HEK293T (cell line): ENCODE data around the gene PTPMT1.

ENCODE experiments used
- BHLHE40 ChIP-seq: fragments of 450-650 bp; IDR thresholded peaks from 2 replicates; pipeline ENCODE4 v1.6.1; 2016; ENCODE audit warnings: mild to moderate bottlenecking, moderate library complexity, borderline replicate concordance
- ELF4 ChIP-seq: fragments of 450-650 bp; IDR thresholded peaks from 2 replicates; pipeline ENCODE4 v1.6.1; 2017; ENCODE audit warnings: antibody characterized with exemption
- FOXK2 ChIP-seq: fragments of 450-650 bp; IDR thresholded peaks from 2 replicates; pipeline ENCODE4 v1.6.1; 2016; ENCODE audit warnings: mild to moderate bottlenecking
- FOXM1 ChIP-seq: fragments of 450-650 bp; IDR thresholded peaks from 2 replicates; pipeline ENCODE4 v1.6.1; 2017; ENCODE audit warnings: mild to moderate bottlenecking, borderline replicate concordance
- SP1 ChIP-seq: fragments of 450-650 bp; IDR thresholded peaks from 2 replicates; pipeline ENCODE4 v1.6.1; 2017
- SUZ12 ChIP-seq: fragments of 450-650 bp; IDR thresholded peaks from 2 replicates; pipeline ENCODE4 v1.6.1; 2016; ENCODE audit warnings: mild to moderate bottlenecking
- ZNF384 ChIP-seq: fragments of 450-650 bp; IDR thresholded peaks from 2 replicates; pipeline ENCODE4 v1.6.1; 2016

DNA sequence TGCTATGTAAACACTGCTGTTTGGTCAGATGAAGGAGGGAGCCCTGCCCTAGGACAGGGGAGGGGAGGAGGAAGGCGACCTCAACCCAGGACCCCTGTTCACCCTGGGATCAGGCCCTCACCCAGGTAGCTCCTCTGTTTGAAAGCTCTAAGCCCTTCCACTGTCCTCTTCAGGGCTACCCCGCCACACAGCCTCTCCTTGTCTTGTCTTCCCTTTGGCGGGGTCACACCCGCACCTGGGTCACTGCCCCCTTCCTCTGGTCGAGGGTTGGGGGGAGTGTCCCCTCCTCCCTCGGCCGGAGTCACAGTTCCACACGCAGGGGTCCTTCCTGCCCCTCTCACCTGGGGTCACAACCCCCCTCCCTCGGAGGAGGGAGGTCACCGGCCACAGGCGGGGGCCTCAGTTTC, 463 bp upstream of the PTPMT1 start:
- no peak for TF ChIP-seq BHLHE40
- no peak for TF ChIP-seq FOXK2
- TF ChIP-seq FOXM1 = no peak
- TF ChIP-seq SP1 = no peak
- TF ChIP-seq ELF4 = no peak
- TF ChIP-seq SUZ12 = no peak
- no peak for TF ChIP-seq ZNF384
